ENCODE results near the gene MCHR2. TPM values are rescaled to one million over a fixed set of nuclear protein-coding genes. Genes with fewer than 3 reads are reported as not detected.

Gene MCHR2
- polyA plus RNA-seq, 1 of the 3 experiments (the other 2 are of a cell fraction) = not detected

DNA sequence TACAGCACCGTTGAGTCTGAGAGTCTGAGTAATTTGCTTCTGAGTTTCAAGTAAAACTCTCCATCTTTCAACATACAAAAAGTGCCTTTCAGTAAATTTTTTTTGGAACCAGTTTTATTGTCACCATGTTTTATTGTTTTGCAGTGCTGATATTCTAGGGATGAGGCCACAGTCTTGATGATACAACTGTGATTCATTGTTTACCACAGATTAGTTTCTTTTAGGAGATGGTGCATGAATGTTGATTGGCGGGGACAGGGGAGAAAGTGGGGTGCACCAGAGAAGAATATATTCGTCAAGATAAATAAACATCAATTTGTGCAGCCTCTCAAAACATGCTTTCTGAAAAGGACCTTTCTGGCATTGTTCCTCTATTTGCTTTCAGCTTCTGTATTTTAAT, 109.0 kb downstream of the MCHR2 start:
- POLR2A ChIA-PET = no interaction called here
- no peaks in the 10 kb centered on the region for H3K36me3 ChIP-seq (replicated peaks in 1 of 2; ENCODE audit: control insufficient read depth in 1 of 2, insufficient read depth in 2 of 2, low read length in 1 of 2)
- no peak overlapping the region for H3K27ac ChIP-seq (ENCODE audit: low read depth in 2 of 2, low read length in 1 of 2)
- 9% methylated on average over 3 of the region's 3 CpGs for WGBS (ENCODE audit: low lambda C conversion rate)
- H3K4me2 ChIP-seq = no peak overlapping the region
- H3K4me1 ChIP-seq (ENCODE audit: control insufficient read depth in 1 of 2, insufficient read depth in 2 of 2, low read depth in 1 of 2, low read length in 1 of 2) = no peaks in the 10 kb centered on the region
- TF ChIP-seq POLR2AphosphoS5 (IDR thresholded peaks at IDR 0.05; ENCODE audit: low read depth, low read length) = no peak
- no peak for TF ChIP-seq FOXM1 (IDR thresholded peaks at IDR 0.05; ENCODE audit: low read depth)
- peaks cover 9% of the 10 kb centered on the region; the same call in 1 of the 2 replicates for H3K27me3 ChIP-seq (ENCODE audit: insufficient read depth)
- no peaks in the 10 kb centered on the region for H3K9me3 ChIP-seq
- CTCF ChIA-PET = interaction anchor here (1.0 kb wide), 1 partner anchor 17 kb away, joined by 6 read pairs; no protein-coding TSS in a partner anchor
- no peak overlapping the region for H3K9ac ChIP-seq
- H3K9me2 ChIP-seq = no peaks in the 10 kb centered on the region
- no peaks in the 10 kb centered on the region for H3K79me2 ChIP-seq (ENCODE audit: insufficient read depth)
- DNase-seq = no peak
- no peaks in the 10 kb centered on the region for H3F3A ChIP-seq (replicated peaks; ENCODE audit: insufficient read depth)
- H2AFZ ChIP-seq (ENCODE audit: low read depth) = no peak overlapping the region
- no peak overlapping the region for H3K4me3 ChIP-seq (ENCODE audit: low read depth in 2 of 2, low read length in 1 of 2)
- H4K20me1 ChIP-seq (ENCODE audit: insufficient read depth) = no peaks in the 10 kb centered on the region

DNA sequence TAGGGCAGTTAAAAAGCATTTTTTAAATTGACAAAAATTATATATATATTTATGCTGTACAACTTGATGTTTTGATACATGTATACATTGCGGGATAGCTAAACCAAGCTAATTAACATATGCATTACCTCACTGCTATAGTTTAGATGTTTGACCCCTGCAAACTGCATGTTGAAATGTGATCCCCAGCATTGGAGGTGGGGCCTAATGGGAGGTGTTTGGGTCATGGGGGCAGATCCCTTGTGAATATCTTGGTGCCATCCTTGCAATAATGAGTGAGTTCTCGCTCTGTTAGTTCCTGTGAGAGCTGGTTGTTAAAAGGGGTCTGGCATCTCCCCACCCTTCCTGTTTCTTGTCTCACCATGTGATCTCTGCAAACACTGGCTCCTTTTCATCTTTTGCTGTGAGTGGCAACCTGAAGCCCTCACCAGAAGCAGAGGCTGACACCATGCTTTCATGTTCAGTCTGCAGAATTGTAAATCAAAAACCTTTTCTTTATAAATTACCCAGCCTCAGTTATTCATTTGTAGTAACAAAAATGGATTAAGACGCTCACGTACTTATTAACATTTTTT, 111.8 kb downstream of the MCHR2 start:
- ChIA-PET POLR2A (no interaction called here), CTCF (interaction anchor here (1.0 to 1.5 kb wide), 4 partner anchors 9 to 23 kb away, joined by 3 to 10 read pairs (median 4); no protein-coding TSS in a partner anchor)
- 8% methylated on average over 4 of the region's 4 CpGs for WGBS (ENCODE audit: low lambda C conversion rate)
- TF ChIP-seq, protein P1, sequence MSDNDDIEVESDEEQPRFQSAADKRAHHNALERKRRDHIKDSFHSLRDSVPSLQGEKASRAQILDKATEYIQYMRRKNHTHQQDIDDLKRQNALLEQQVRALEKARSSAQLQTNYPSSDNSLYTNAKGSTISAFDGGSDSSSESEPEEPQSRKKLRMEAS (IDR thresholded peaks at IDR 0.05; ENCODE audit: low read depth) = no peak
- TF ChIP-seq GATA2 (CRISPR knock-in tag; IDR thresholded peaks at IDR 0.05) = no peak
- Histone ChIP-seq H3K27me3 (ENCODE audit: insufficient read depth) (peaks cover 9% of the 10 kb centered on the region; the same call in 1 of the 2 replicates), H3K4me3 (ENCODE audit: low read depth in 2 of 2, low read length in 1 of 2) (no peak overlapping the region), H3K9me2 (no peaks in the 10 kb centered on the region), H3K4me2 (no peak overlapping the region), H3K36me3 (replicated peaks in 1 of 2; ENCODE audit: control insufficient read depth in 1 of 2, insufficient read depth in 2 of 2, low read length in 1 of 2) (no peaks in the 10 kb centered on the region), H3K4me1 (ENCODE audit: control insufficient read depth in 1 of 2, insufficient read depth in 2 of 2, low read depth in 1 of 2, low read length in 1 of 2) (no peaks in the 10 kb centered on the region), H3K9me3 (no peaks in the 10 kb centered on the region), H2AFZ (ENCODE audit: low read depth) (no peak overlapping the region), H4K20me1 (ENCODE audit: insufficient read depth) (no peaks in the 10 kb centered on the region), H3K79me2 (ENCODE audit: insufficient read depth) (no peaks in the 10 kb centered on the region), H3K27ac (ENCODE audit: low read depth in 2 of 2, low read length in 1 of 2) (no peak overlapping the region), H3F3A (replicated peaks; ENCODE audit: insufficient read depth) (no peaks in the 10 kb centered on the region), H3K9ac (no peak overlapping the region)
- no peak for DNase-seq

DNA sequence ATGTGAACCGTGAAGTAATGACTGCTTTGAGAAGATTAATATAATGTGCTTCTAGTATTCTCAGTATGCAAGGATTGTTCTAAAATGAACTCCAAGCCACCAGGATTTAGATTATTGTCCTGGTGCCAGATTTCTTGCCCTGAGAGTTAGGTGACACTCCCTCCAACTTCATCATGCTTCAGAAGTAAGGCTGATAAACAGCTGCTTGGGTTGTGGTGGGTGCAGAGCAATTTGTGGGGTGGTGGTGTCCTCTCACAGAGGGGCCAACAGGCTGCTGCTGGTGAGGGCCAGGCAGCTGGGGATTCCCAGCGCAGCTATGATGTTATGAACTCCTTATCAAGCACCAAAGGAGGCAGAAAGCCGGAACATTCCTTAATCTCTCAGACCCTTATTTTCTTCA, 114.6 kb downstream of the MCHR2 start:
- CTCF ChIA-PET = interaction anchor here (1.2 to 5.4 kb wide), 2 partner anchors 11 to 14 kb away, joined by 3 to 46 read pairs; no protein-coding TSS in a partner anchor
- H3K27ac ChIP-seq (ENCODE audit: low read depth in 2 of 2, low read length in 1 of 2) = no peak overlapping the region
- H3K9me3 ChIP-seq = no peaks in the 10 kb centered on the region
- DNase-seq = no peak
- H3K27me3 ChIP-seq (ENCODE audit: insufficient read depth) = peaks cover 9% of the 10 kb centered on the region; the same call in 1 of the 2 replicates
- H3K79me2 ChIP-seq (ENCODE audit: insufficient read depth) = no peaks in the 10 kb centered on the region
- H2AFZ ChIP-seq (ENCODE audit: low read depth) = no peak overlapping the region
- POLR2A ChIA-PET = no interaction called here
- 0% methylated on average over 3 of the region's 3 CpGs for WGBS (ENCODE audit: low lambda C conversion rate)
- TF ChIP-seq YY1 (IDR thresholded peaks at IDR 0.05; ENCODE audit: low read depth) (no peak), NRF1 (IDR thresholded peaks at IDR 0.05; ENCODE audit: low read depth, low read length) (no peak), SIN3A (IDR thresholded peaks at IDR 0.05; ENCODE audit: borderline replicate concordance, low read depth, low read length) (no peak), TCF12 (IDR thresholded peaks at IDR 0.05) (no peak), GABPA (IDR thresholded peaks at IDR 0.05; ENCODE audit: low read depth) (no peak), CHD2 (IDR thresholded peaks at IDR 0.05; ENCODE audit: low read length, partially characterized antibody) (no peak), ELF1 (IDR thresholded peaks at IDR 0.05) (no peak)
- TF ChIP-seq, protein P2, sequence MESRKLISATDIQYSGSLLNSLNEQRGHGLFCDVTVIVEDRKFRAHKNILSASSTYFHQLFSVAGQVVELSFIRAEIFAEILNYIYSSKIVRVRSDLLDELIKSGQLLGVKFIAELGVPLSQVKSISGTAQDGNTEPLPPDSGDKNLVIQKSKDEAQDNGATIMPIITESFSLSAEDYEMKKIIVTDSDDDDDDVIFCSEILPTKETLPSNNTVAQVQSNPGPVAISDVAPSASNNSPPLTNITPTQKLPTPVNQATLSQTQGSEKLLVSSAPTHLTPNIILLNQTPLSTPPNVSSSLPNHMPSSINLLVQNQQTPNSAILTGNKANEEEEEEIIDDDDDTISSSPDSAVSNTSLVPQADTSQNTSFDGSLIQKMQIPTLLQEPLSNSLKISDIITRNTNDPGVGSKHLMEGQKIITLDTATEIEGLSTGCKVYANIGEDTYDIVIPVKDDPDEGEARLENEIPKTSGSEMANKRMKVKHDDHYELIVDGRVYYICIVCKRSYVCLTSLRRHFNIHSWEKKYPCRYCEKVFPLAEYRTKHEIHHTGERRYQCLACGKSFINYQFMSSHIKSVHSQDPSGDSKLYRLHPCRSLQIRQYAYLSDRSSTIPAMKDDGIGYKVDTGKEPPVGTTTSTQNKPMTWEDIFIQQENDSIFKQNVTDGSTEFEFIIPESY (IDR thresholded peaks at IDR 0.05; ENCODE audit: borderline replicate concordance, low read depth) = no peak
- H3K4me3 ChIP-seq (ENCODE audit: low read depth in 2 of 2, low read length in 1 of 2) = no peak overlapping the region
- no peaks in the 10 kb centered on the region for H3K9me2 ChIP-seq
- no peak overlapping the region for H3K9ac ChIP-seq
- no peaks in the 10 kb centered on the region for H3F3A ChIP-seq (replicated peaks; ENCODE audit: insufficient read depth)
- H3K4me1 ChIP-seq (ENCODE audit: control insufficient read depth in 1 of 2, insufficient read depth in 2 of 2, low read depth in 1 of 2, low read length in 1 of 2) = no peaks in the 10 kb centered on the region
- no peaks in the 10 kb centered on the region for H4K20me1 ChIP-seq (ENCODE audit: insufficient read depth)
- no peaks in the 10 kb centered on the region for H3K36me3 ChIP-seq (replicated peaks in 1 of 2; ENCODE audit: control insufficient read depth in 1 of 2, insufficient read depth in 2 of 2, low read length in 1 of 2)
- H3K4me2 ChIP-seq = no peak overlapping the region
